GM13977 (cell line): ENCODE data around the gene PKNOX2.

Experiments
- DNase-seq: peaks from one replicate; pipeline ENCODE4 v3.0.0; 2012; ENCODE audit warnings: low spot score
- in situ Hi-C: fragments of 300-500 bp; cut with MboI; formaldehyde crosslinking; loops from one replicate; pipeline ENCODE4 v1.12.0; 2022; ENCODE audit warnings: low sequenced_read_pairs, low pct_unique_long_range_greater_than_20kb, mixed read lengths, inconsistent platforms; ENCODE audit not compliant: unreplicated experiment
- TF ChIP-seq, protein P1 (sequence below): IDR thresholded peaks from 2 replicates; pipeline ENCODE4 v1.5.1; 2012; ENCODE audit warnings: mild to moderate bottlenecking, control low read depth; ENCODE audit not compliant: insufficient read depth; ENCODE audit errors: extremely low read depth, missing control alignments

The PKNOX2 gene

DNA sequence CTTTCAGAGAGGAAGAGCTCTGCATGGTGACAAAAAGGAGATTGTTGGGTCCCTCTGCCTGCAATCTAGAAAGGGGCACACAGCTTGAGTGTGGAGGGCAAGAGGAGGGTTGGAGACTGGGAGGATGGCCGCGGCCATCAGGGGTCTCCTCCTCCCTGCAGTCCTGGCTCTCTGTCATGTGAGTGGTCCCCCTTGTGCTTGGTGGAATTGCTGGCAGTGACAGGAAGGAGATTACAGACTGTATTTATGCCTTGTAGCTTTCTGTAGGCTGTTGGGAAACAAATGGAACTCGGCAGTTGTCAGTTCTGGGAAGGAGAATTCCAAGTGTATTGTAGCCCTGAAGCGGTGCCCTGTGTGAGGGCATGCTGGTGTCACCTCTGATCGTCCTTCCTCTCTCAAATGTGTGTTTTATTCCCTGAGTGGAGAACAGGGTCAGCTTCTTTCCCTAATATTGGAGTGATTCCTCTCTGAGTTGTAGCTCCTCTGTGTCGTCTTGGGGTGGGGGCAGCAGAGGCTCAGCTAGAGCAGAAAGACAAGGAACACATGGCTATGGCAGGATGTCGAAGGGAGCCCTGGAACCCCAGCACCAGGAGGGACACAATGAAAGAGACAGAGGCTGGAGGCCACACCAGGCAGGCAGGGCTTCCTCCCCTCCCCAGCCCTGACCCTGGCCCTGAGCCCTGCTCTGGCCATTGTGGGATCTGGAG, 163.1 kb downstream of the PKNOX2 start:
- in situ Hi-C loops: loop anchor here (25.0 kb wide), 1 partner anchor 365 kb away; the partner anchor contains the start of gene CCDC15
- TF ChIP-seq, protein P1, sequence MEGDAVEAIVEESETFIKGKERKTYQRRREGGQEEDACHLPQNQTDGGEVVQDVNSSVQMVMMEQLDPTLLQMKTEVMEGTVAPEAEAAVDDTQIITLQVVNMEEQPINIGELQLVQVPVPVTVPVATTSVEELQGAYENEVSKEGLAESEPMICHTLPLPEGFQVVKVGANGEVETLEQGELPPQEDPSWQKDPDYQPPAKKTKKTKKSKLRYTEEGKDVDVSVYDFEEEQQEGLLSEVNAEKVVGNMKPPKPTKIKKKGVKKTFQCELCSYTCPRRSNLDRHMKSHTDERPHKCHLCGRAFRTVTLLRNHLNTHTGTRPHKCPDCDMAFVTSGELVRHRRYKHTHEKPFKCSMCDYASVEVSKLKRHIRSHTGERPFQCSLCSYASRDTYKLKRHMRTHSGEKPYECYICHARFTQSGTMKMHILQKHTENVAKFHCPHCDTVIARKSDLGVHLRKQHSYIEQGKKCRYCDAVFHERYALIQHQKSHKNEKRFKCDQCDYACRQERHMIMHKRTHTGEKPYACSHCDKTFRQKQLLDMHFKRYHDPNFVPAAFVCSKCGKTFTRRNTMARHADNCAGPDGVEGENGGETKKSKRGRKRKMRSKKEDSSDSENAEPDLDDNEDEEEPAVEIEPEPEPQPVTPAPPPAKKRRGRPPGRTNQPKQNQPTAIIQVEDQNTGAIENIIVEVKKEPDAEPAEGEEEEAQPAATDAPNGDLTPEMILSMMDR: no peak

DNA sequence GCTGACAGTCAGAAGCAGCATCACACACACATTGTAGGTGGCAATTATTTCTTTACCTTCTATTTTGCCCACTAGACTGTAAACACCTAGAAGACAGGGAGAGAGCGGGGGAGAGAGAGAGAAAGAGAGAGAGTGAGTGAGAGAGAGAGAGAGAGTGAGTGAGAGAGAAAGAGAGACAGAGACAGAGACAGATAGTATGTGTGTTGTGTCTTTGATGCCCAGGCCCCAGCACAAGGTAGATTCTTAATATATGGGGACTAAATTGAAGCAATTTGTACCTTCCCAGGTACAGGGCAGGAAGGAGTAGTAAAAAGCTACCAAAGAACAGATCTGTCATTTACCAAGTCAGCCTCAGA, 163.7 kb downstream of the PKNOX2 start:
- TF ChIP-seq, protein P1: no peak
- in situ Hi-C loops: loop anchor here (25.0 kb wide), 1 partner anchor 366 kb away; the partner anchor contains the start of gene CCDC15
- no peak for DNase-seq

More for the DNA sequence above, 163.1 kb downstream of the PKNOX2 start:
- DNase-seq: no peak

DNA sequence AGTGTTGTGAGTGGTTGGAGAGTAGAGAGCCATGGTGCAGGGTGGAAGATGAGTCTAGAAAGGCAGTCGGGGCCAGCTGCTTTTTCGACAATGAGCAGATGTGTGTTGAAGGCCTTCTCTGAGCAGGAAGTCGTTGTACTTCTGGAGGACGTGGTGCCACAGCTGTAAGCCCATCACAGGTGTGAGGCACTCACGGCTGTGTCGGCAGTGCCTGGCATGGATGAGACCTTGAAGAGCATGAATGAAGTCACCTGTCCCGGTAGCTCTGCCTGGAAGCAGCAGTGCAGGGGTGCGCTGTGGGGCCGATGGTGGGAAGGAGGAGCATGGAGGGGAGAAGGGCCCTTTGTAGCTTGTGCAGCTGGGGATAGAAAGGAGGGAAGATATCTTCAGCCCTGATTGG, 165.2 kb downstream of the PKNOX2 start:
- in situ Hi-C loops: loop anchor here (25.0 kb wide), 1 partner anchor 367 kb away; the partner anchor contains the start of gene CCDC15
- no peak for DNase-seq
- TF ChIP-seq, protein P1: no peak

DNA sequence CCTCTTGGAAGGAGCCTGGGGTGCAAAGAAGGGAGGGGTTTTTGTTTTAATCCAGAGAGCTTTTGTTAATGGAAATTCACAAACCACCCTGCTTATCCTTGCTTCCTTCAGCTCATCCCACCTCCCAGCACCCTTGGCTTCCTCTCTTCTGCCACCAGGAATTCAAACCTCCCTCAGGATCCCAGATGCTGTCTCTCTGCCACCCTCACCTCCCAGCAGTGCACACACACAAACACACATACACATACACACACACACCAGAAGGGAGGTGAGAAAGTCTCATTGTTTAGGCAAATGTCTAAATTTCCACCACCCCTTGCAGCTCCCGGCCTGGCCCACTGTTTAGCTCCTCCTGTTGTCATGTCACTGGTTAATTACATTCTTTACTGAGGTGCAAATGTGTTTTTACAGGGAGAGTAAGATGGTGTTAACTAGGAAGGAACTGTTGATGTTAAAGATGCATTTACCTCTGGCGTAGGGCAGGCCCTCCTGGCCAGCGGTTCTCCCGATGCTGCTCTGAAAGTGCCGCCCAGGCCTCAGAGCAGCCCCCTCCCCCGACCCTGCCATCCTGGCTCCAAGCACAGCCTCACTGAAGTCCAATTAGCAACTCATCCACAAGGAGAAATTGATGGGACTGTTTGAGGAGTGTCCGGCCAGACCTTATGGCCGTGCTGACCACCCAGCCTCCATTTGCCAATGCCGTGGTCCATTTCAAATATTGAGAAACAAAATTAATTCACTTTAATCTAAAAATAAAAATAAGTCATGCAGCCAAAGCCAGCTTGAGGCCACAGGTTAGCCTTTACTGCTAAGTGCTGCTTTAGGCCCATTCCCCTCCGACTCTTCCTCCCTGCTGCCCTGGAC, 166.1 kb downstream of the PKNOX2 start:
- no peak for DNase-seq
- in situ Hi-C loops: loop anchor here (25.0 kb wide), 1 partner anchor 368 kb away; the partner anchor contains the start of gene CCDC15
- TF ChIP-seq, protein P1: no peak

DNA sequence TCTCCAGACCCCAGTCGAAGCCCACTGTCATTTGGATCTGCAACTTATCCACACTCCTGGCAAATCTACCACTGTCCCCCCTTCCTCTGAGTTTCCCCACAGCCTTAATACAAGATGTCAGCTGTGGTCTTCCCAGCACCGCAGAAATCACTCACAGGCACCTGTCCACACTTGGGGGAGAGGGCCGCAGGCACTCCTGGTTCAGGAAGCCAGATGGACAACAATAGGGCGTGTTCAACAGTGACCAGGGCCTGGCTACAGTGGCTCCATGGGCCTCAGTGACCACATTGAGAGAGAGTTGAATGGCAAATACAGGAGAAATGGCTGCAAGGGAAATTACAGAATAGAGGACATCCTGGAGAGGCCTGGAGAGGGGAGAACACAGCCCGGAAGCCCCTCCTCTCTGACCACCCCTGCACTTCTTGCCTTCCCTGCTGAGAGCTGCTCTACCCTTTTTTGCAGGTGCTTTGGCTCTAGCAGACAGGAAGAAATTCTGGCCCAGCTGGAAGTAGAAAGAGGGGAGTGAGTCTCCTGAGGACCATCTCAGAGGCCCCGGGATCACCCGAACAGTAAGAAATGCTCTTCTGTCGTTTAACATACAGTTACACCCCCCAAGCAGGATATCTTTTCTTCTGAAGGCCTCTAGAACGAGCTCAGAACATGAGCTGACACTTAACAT, 166.9 kb downstream of the PKNOX2 start:
- in situ Hi-C loops: loop anchor here (25.0 kb wide), 1 partner anchor 369 kb away; the partner anchor contains the start of gene CCDC15
- DNase-seq: no peak
- TF ChIP-seq, protein P1: no peak

DNA sequence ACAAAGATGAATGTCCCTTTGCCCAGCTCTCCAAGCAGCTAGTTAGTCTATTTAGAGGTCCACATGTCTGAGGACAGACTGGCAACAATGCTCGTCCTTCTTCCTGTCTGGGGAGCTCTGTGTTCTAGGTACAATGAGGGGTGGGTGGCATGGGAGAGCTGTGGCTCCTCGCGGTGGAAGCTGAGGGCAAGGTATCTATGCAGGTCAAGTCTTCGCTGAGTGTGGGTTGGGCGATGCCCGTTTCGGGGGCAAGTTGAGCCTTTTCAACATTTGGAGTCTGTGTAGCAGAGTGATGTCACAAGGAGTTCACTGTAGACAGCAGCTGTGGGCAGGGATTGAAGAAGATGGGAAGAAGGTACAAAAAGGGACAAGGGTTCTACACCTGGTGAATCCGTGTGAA, 168.3 kb downstream of the PKNOX2 start:
- TF ChIP-seq, protein P1: no peak

More for the DNA sequence above, 168.3 kb downstream of the PKNOX2 start:
- no peak for DNase-seq
- in situ Hi-C loops: loop anchor here (25.0 kb wide), 1 partner anchor 371 kb away; the partner anchor contains the start of gene CCDC15
